Right ventricle myocardium superior (tissue), 1 donor: ENCODE results near the gene SLAMF6. TPM values are rescaled to one million over a fixed set of nuclear protein-coding genes. Genes with fewer than 3 reads are reported as not detected.
"Not testable (repeated sequence)": the region's sequence is repeated elsewhere in the genome, so short reads cannot be mapped to it uniquely, and the experiment has no call there.

ENCODE experiments used
- ATAC-seq: fragments of 200-7000 bp; cut with Tn5 transposase; one replicate; pipeline ENCODE4 v1.9.1; 2020; ENCODE audit warnings: mild to moderate bottlenecking; ENCODE audit not compliant: poor library complexity
- DNase-seq: peaks from one replicate; pipeline ENCODE4 v3.0.0-alpha.2; 2020
- intact Hi-C: fragments of 100-400 bp; cut with DNase I; formaldehyde crosslinking; loops from one replicate; pipeline ENCODE4 v1.11.2; 2022
- total RNA-seq: library from RNA; stranded (reverse); fragmentation: NEBNext Ultra II Directional; extraction: Animal tissue kit (Norgen Biotek cat#: 25700); gene quantifications from one replicate; pipeline ENCODE4 v1.2.1, GENCODE V29; 2021
- donor health status: DM: no; HTN: yes; CAD: no; lungs with severe emphysema.

Gene SLAMF6
- total RNA-seq, 1 donor from 2014 or later = 0.30 TPM

- no peak for DNase-seq
- no peak for ATAC-seq
- intact Hi-C loops = no loop called here
These were observed 24.4 kb upstream of the SLAMF6 start for GRCh38 chr1:160547422-160547821.

- intact Hi-C loops = no loop called here
- DNase-seq (peak; percentile 54), ATAC-seq (peak; percentile 41)
These were observed 23.9 kb upstream of the SLAMF6 start for GRCh38 chr1:160546942-160547341.

DNA sequence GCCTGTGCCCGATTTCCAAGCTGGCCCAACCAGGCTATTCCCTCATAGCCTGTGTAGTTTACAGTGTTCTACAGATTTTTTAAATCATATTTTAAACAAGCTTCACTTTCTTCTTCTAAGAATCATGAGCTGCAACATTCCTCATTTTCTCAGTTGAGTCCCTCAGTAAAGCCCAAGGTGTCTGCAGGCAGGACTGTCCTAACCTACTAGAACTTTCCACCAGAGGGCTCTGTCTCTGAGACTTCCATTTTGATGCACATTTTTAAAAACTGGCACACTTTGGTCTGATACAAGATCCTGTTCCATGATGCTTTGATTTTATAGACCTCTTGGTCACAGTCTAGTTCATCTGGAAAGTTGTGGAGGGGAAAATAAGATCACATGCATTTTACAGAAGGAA, 21.6 kb upstream of the SLAMF6 start:
- DNase-seq (no peak), ATAC-seq (no peak)
- intact Hi-C loops = no loop called here

DNA sequence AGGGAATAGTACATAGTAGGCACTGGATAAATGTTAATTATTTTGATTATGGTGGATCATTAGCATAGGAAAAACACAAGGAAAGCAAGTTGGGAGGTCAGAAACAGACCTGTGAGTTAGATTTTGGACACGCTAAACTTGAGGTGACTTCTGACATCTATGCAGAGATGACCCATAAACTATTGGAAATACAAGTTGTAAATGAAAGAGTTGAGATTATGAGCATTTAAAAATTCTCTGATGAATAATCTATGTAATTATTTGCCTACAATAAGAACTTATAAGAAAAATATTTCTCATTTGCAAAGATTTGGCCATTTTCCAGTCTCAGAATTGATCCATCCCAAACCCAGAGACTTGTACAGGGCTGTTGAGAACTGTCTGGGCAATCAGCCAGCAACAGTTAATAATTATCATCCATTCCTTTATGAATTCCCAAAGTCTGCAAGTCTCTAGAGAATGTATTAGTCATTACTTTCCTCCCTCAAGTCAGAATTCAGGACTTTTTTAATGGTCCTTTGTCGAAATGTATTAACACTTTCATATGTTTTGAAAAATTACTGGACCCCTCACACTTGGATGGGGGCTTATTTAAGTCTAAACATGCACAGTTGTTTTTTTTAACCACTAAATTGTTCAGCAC, 19.4 kb upstream of the SLAMF6 start:
- DNase-seq (no peak), ATAC-seq (no peak)
- intact Hi-C loops = no loop called here

DNA sequence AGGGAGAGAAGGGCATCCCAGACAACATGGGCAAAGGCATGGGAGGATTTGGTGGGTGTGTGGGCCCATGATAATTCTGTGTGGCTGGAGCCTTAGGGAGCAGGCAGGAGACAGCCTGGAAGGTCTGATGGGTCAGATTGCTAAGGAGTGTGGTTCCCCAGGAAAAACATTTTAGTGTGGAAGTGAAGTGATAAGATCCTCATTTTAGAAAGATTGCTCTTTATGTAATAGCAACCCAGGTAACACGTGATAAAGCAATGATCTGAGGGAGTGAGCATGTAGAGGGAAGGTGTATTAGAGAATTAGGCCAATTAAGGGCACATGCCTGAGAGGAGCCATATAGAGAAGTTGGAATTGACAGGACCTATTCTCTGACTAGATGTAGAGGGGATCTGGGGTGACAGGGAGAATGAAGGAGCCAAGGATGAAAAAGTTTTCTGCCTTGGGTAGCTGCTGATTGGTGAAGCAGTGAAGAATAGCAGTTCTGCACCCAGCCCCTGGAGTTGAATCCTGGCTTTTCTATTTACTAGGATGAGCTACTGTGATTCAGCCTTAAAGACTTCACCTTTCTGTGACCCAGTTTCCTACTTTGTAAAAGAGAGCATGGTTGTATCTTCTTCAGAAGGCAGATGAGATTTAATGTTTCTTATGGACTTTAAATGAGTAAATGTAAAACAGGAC, 18.7 kb upstream of the SLAMF6 start:
- intact Hi-C loops = no loop called here
- DNase-seq (no peak), ATAC-seq (no peak)

- DNase-seq = no peak
- ATAC-seq = no peak
- intact Hi-C loops = no loop called here
These were observed 17.8 kb upstream of the SLAMF6 start for GRCh38 chr1:160540859-160541233.

GRCh38 chr1:160539990-160540858, 17.2 kb upstream of the SLAMF6 start:
- DNase-seq (no peak), ATAC-seq (peak; percentile 77)
- intact Hi-C loops = no loop called here

- intact Hi-C loops = no loop called here
- no peak for ATAC-seq
- DNase-seq = no peak
These were observed 16.6 kb upstream of the SLAMF6 start for GRCh38 chr1:160539684-160539989.

- intact Hi-C loops = no loop called here
- no peak for DNase-seq
- peak; percentile 51 for ATAC-seq
These were observed 16.1 kb upstream of the SLAMF6 start for GRCh38 chr1:160538985-160539651.

- DNase-seq (no peak), ATAC-seq (no peak)
- intact Hi-C loops = no loop called here
These were observed 14.9 kb upstream of the SLAMF6 start for GRCh38 chr1:160537714-160538665.

DNA sequence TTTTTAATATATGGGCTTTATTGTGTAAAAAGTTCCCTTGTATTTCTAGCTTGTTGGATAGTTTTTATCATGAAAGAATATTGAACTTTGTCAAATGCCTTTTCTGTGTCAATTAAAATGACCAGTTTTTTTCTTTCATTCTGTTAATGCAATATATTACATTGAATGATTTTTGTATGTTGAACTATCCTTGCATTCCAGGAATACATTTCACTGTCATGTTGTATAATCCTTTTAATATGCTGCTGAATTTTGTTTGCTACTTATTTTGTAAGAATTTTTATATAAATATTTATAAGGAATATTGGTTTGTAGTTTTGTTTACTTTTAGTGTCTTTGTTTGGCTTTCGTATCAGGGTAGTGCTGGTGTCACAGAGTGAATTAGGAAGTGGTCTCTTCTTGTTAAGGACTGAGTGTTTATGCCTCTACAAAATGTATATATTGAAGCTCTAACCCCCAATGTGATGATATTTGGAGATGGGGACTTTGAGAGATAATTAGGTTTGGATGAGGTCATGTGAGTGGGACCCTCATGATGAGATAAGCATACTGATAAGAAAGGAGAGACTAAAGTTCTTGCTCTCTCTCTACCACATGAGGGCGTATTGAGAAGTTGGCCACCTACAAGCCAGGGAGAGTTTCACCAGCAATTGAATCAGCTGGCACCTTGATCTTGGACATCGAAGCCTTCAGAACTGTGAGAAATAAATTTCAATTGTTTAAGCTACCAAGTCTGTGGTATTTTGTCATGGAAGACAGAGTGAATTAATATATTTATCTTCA, 12.0 kb upstream of the SLAMF6 start:
- intact Hi-C loops = no loop called here
- ATAC-seq (no peak), DNase-seq (no peak)

GRCh38 chr1:160532557-160532813, 9.4 kb upstream of the SLAMF6 start:
- DNase-seq, ATAC-seq, intact Hi-C loops: not testable (repeated sequence)

- DNase-seq, intact Hi-C loops, ATAC-seq: not testable (repeated sequence)
These were observed 8.9 kb upstream of the SLAMF6 start for GRCh38 chr1:160531809-160532556.

DNA sequence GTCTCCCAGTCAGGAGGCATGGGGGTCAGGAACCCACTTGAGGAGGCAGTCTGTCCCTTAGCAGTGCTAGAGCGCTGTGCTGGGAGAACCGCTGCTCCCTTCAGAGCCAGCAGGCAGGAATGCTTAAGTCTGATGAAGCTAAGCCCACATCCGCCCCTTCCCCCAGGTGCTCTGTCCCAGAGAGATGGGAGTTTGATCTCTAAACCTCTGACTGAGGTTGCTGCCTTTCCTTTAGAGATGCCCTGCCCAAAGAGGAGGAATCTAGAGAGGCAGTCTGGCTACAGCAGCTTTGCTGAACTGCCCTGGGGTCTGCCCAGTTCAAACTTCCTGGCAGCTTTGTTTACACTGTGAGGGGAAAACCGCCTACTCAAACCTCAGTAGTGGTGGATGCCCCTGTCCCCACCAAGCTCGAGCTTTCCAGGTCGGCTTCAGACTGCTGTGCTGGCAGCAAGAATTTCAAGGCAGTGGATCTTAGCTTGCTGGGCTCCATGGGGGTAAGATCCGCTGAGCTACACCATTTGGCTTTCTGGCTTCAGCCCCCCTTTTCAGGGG, 6.4 kb upstream of the SLAMF6 start:
- intact Hi-C loops, ATAC-seq, DNase-seq: not testable (repeated sequence)

- intact Hi-C loops, DNase-seq, ATAC-seq: not testable (repeated sequence)
These were observed 734 bp upstream of the SLAMF6 start for GRCh38 chr1:160523789-160524188.

GRCh38 chr1:160522136-160522535, 919 bp downstream of the SLAMF6 start:
- DNase-seq (no peak), ATAC-seq (no peak)
- intact Hi-C loops = no loop called here

GRCh38 chr1:160521554-160521953, 1.5 kb downstream of the SLAMF6 start:
- intact Hi-C loops = no loop called here
- DNase-seq = no peak
- no peak for ATAC-seq
